GM18907 (cell line): ENCODE data around the gene WDFY1.

Experiments used
- ATAC-seq: cut with Tn5 transposase; IDR thresholded peaks from one replicate; pipeline ENCODE4 v1.9.1; 2021; ENCODE audit warnings: mild to moderate bottlenecking, moderate library complexity; ENCODE audit not compliant: unreplicated experiment

Gene WDFY1

GRCh38 chr2:223957092-223957851 is 12.1 kb upstream of the WDFY1 start, which contains the start of gene MRPL44:
Gene MRPL44, plus strand, starts transcription at chr2:223957463. Its CDS starts 10 bp downstream, at chr2:223957473.
- ATAC-seq = peak; percentile 91

- ATAC-seq = peak; percentile 32
Measured at GRCh38 chr2:223956300-223956699, 11.2 kb upstream of the WDFY1 start.

GRCh38 chr2:223954401-223954800 is 9.3 kb upstream of the WDFY1 start:
- ATAC-seq = no peak

- peak; percentile 60 for ATAC-seq
Measured at GRCh38 chr2:223952280-223952968, 7.3 kb upstream of the WDFY1 start.

- no peak for ATAC-seq
Measured at GRCh38 chr2:223950448-223951347, 5.6 kb upstream of the WDFY1 start.

GRCh38 chr2:223949241-223949840 is 4.2 kb upstream of the WDFY1 start:
- ATAC-seq = no peak

- no peak for ATAC-seq
Measured at GRCh38 chr2:223947711-223948205, 2.6 kb upstream of the WDFY1 start.

- ATAC-seq = no peak
Measured at GRCh38 chr2:223945755-223946154, 620 bp upstream of the WDFY1 start.

GRCh38 chr2:223944166-223944702 is 901 bp downstream of the WDFY1 start:
- ATAC-seq = no peak

- ATAC-seq = no peak
Measured at GRCh38 chr2:223943561-223944008, 1.6 kb downstream of the WDFY1 start.

GRCh38 chr2:223943135-223943534 is 2.0 kb downstream of the WDFY1 start:
- no peak for ATAC-seq

GRCh38 chr2:223941579-223942277 is 3.4 kb downstream of the WDFY1 start:
- ATAC-seq = peak; percentile 58

GRCh38 chr2:223939438-223939837 is 5.7 kb downstream of the WDFY1 start:
- ATAC-seq = peak; percentile 40

- ATAC-seq = no peak
Measured at GRCh38 chr2:223937535-223937934, 7.6 kb downstream of the WDFY1 start.

- ATAC-seq = no peak
Measured at GRCh38 chr2:223936862-223937326, 8.2 kb downstream of the WDFY1 start.

- ATAC-seq = no peak
Measured at GRCh38 chr2:223935459-223936125, 9.5 kb downstream of the WDFY1 start.

- ATAC-seq = no peak
Measured at GRCh38 chr2:223934870-223935269, 10.3 kb downstream of the WDFY1 start.

- ATAC-seq = no peak
Measured at GRCh38 chr2:223932816-223933800, 12.0 kb downstream of the WDFY1 start.
